HG02870 (cell line): Measurements from ENCODE around the gene GOLGA6L2.
"Not testable (repeated sequence)": the region's sequence is repeated elsewhere in the genome, so short reads cannot be mapped to it uniquely, and the experiment has no call there.

Experiments used
- ATAC-seq: cut with Tn5 transposase; IDR thresholded peaks from one replicate; pipeline ENCODE4 v1.9.1; 2021; ENCODE audit warnings: mild to moderate bottlenecking, moderate library complexity; ENCODE audit not compliant: unreplicated experiment

GOLGA6L2 gene

GRCh38 chr15:23424111-23424904 is 22.7 kb downstream of the GOLGA6L2 start:
- ATAC-seq, result no peak

GRCh38 chr15:23422946-23423708 is 23.9 kb downstream of the GOLGA6L2 start:
- ATAC-seq, result no peak

- ATAC-seq, result no peak
Observed at GRCh38 chr15:23422099-23422945, 24.7 kb downstream of the GOLGA6L2 start.

GRCh38 chr15:23420806-23421575 is 26.1 kb downstream of the GOLGA6L2 start:
- peak; percentile 66 for ATAC-seq

GRCh38 chr15:23416349-23417276 is 30.4 kb downstream of the GOLGA6L2 start:
- ATAC-seq, result peak; percentile 72

- not testable (repeated sequence) for ATAC-seq
Observed at GRCh38 chr15:23415866-23416265, 31.2 kb downstream of the GOLGA6L2 start.

GRCh38 chr15:23415321-23415865 is 31.6 kb downstream of the GOLGA6L2 start:
- ATAC-seq, result no peak

- not testable (repeated sequence) for ATAC-seq
Observed at GRCh38 chr15:23412881-23413600, 34.0 kb downstream of the GOLGA6L2 start.

- no peak for ATAC-seq
Observed at GRCh38 chr15:23411841-23412240, 35.2 kb downstream of the GOLGA6L2 start.

GRCh38 chr15:23403550-23403949 is 43.5 kb downstream of the GOLGA6L2 start:
- no peak for ATAC-seq

- ATAC-seq, result no peak
Observed at GRCh38 chr15:23402544-23402943, 44.5 kb downstream of the GOLGA6L2 start.

GRCh38 chr15:23402140-23402539 is 44.9 kb downstream of the GOLGA6L2 start:
- no peak for ATAC-seq

GRCh38 chr15:23401627-23402026 is 45.4 kb downstream of the GOLGA6L2 start:
- ATAC-seq, result no peak

GRCh38 chr15:23399207-23399606 is 47.8 kb downstream of the GOLGA6L2 start:
- not testable (repeated sequence) for ATAC-seq

GRCh38 chr15:23398357-23398756 is 48.7 kb downstream of the GOLGA6L2 start:
- not testable (repeated sequence) for ATAC-seq

- no peak for ATAC-seq
Observed at GRCh38 chr15:23397779-23398178, 49.3 kb downstream of the GOLGA6L2 start.

GRCh38 chr15:23395832-23396231 is 51.2 kb downstream of the GOLGA6L2 start:
- ATAC-seq, result no peak

GRCh38 chr15:23395030-23395692 is 51.9 kb downstream of the GOLGA6L2 start:
- no peak for ATAC-seq
